GM18873 (cell line): ENCODE results near the gene PPP2R2D.
"Not testable (repeated sequence)": the region's sequence is repeated elsewhere in the genome, so short reads cannot be mapped to it uniquely, and the experiment has no call there.

ENCODE experiments used
- ATAC-seq: cut with Tn5 transposase; IDR thresholded peaks from one replicate; pipeline ENCODE4 v1.9.1; 2021; ENCODE audit warnings: mild to moderate bottlenecking, moderate library complexity, moderate number of reproducible peaks; ENCODE audit not compliant: unreplicated experiment, low FRiP score

The PPP2R2D gene

DNA sequence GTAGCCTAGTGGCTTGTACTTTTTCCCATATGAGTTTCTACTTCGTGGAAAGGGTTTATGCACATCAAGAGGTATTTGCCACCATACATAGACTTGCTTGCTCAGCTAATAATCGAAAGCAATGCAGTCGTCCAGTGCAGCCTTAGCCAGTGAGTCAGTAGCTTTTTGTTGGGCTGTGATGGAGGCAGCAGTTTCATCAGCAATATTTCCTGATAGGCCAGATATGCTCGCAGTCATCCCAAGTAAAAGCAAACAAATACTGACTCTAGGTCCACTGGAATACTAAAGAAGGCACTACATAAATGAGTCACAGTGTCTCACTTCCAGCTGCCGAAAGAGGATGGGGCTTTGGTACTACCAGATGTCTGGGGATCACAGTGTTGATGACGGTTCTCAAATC lies 83.0 kb downstream of the PPP2R2D start:
- no peak for ATAC-seq

DNA sequence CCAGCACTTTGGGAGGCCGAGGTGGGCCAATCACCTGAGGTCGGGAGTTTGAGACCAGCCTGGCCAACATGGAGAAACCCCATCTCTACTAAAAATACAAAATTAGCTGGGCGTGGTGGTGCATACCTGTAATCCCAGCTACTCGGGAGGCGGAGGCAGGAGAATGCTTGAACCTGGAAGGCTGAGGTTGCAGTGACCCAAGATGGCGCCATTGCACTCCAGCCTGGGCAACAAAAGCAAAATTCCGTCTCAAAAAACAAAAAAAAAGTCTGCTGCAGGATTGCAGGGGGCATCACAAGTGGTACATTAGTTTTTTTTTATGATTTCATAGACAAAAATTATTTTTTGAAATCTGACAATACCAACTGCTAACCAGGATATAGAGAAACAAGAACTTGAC lies 86.0 kb downstream of the PPP2R2D start:
- not testable (repeated sequence) for ATAC-seq

DNA sequence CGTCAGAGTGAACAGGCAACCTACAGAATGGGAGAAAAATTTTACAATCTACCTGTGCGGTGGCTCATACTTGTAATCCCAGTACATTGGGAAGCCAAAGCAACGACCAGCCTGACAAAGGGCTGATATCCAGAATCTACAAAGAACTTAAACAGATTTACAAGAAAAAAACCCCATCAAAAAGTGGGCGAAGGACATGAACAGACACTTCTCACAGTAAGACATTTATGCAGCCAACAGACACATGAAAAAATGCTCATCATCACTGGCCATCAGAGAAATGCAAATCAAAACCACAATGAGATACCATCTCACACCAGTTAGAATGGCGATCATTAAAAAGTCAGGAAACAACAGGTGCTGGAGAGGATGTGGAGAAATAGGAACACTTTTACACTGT lies 86.5 kb downstream of the PPP2R2D start:
- ATAC-seq: not testable (repeated sequence)

DNA sequence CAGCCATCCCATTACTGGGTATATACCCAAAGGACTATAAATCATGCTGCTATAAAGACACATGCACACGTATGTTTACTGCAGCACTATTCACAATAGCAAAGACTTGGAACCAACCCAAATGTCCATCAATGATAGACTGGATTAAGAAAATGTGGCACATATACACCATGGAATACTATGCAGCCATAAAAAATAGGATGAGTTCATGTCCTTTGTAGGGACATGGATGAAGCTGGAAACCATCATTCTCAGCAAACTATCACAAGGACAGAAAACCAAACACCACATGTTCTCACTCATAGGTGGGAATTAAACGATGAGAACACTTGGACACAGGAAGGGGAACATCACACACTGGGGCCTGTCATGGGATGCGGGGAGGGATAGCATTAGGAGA lies 87.0 kb downstream of the PPP2R2D start:
- ATAC-seq: not testable (repeated sequence)

DNA sequence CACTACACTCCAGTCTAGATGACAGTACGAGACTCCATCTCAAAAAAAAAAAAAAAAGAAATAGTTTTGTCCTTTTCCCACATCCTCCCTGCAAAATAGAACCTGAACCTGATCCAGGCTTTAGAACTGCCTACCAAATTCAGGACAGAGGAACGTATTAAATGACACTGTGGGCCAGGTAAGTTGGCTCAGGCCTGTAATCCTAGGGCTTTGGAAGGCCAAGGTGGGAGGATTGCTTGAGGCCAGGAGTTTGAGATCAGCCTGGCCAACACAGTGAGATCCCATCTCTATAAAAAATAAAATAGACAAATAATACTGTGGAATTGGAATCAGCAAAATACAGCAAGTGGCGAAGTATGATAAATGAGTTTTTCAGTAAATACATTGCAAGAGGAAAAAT lies 90.9 kb downstream of the PPP2R2D start:
- no peak for ATAC-seq

DNA sequence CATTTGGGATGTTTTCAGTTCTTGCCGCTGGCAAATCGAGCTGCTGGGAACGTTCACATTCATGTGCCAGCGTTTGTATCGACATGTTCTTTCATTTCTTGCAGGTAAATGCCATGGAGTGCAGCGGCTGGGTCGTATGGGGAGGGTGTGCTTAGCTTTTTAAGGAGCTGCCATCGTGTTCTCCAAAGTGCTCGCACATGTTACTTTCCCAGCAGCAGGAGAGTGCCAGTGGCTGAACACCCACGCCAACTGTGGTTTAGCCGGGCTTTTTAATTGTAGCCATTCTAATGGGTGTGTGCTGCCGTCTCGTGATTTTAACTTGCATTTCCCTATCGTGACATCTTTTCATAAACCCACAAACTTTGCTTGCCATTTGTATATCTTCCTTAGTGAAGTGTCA lies 92.5 kb downstream of the PPP2R2D start:
- ATAC-seq: no peak

DNA sequence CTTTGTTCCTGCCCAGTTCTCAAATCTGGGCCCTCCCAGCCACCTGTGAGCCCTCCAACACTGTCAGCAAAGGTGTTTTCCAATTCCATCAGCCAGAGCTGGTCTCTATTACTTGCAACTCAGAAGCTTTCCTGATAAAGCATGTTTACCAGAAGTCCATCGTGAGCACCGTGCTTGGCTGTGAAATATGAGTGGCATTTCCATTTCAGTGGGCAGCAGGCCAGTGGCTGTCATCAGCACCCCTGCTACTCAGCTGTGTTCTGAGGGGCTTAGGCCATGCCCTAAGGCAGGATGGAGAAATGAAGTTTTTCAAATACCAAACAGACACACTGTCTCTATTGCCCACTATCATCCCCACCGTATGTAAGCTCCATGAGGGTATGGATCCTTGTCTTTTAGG lies 93.6 kb downstream of the PPP2R2D start:
- ATAC-seq: no peak

DNA sequence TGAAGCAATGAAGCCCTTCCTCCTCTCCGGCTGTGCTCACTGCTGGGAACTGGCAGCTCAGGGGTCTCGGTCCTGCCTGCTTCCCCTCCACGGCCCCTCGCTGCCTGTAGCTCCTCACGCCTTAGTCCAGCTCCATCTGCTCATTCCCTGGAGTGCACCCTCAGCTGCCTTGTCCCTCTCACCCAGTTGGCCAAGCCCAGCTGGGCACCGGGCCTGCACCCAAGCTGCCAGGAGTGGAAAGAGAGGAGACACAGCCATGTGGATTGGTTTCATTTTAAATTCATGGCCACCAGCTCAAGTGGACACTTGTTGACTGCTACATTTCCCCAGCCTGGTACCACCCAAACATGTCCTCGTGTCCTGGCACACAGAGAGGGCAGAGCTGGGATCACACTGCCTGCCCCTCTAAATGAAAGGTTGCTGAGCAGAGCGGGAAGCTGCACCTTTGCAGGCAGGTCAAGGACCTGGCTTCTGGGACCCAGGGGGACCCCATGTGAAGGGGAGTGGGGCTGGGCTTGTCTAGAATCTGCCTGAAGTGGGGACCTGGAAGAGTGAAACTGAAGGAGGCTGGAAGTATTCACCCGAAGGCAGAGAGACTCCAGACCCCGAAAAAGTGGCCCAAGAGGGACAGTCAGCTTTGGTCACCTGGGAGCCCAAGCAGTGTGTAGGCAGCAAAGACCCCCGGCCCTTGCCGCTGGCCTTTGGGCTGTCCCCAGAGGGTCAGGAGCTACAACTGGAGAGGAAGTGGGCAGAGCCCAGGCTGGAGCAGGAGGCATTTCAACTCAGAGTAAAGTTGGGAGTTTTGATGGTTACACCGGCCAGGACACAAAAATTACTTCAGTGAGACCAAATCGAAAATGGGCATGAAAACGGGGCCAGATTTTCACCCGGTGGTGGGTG lies 95.9 kb downstream of the PPP2R2D start:
- ATAC-seq: no peak

DNA sequence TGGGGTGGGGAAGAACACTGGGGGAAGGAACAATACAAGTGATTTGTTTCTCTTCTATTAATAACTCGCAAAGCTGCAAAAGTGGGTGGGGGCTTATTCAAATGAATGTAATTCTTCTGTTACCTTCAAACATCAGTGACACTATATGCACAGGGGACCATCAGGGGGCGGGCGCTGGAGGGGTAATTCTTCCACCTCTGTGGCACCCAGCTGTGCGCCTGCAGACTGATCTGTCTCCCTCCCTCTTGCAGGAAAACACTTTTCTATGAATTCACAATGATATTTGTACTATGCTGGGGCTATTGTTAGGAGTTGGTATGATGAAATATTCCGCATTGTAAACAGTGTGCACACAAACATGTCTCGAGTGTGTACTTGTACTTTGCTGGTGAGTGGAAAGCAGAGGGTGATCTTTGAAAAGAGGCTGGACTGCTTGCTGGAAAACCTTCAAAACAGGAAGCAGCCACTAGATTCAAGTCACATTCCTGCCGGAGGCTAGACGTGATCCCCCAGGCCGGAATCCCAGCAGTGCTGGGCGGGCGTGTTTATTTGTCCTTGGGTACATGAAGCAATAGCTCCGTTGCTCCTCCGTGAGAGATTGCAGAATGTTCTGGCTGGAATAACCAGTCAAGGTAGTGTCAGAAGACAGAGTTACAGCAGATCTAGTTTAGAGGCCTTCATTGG lies 96.7 kb downstream of the PPP2R2D start:
- ATAC-seq: no peak

DNA sequence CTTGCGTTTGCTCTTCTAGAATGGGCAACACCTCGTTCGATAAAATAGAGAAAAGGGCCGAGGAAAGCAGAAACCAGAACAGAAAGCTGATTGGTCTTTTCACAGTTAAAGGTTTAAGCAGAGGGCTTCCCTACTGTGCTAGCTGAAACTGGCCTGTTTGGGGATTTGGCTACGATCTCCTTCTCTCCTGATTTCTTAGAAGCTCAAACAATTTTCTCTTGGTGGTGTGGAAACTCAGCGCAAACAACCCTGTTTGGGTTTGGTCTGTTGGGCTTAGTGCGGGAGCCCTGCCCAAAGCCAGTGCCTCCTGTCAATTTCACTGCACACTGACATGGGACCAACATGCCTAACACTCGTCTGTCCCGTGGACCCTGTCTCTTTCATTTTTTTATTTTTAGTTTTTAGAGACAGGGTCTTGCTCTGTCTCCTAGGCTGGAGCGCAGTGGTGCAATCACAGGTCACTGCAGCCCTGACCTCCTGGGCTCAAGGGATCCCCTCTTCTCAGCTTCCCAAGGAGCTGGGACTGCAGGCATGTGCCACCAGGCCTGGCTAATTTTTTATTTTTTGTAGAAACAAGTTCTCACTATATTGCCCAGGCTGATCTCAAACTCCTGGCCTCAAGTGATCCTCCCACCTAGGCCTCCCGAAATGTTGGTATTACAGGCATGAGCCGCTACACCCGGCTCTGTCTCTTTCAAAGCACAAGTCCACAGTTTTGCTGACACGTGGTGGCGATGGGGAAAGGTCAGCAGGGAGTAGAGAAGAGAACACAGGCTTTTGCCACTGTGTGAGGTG lies 97.4 kb downstream of the PPP2R2D start:
- no peak for ATAC-seq

DNA sequence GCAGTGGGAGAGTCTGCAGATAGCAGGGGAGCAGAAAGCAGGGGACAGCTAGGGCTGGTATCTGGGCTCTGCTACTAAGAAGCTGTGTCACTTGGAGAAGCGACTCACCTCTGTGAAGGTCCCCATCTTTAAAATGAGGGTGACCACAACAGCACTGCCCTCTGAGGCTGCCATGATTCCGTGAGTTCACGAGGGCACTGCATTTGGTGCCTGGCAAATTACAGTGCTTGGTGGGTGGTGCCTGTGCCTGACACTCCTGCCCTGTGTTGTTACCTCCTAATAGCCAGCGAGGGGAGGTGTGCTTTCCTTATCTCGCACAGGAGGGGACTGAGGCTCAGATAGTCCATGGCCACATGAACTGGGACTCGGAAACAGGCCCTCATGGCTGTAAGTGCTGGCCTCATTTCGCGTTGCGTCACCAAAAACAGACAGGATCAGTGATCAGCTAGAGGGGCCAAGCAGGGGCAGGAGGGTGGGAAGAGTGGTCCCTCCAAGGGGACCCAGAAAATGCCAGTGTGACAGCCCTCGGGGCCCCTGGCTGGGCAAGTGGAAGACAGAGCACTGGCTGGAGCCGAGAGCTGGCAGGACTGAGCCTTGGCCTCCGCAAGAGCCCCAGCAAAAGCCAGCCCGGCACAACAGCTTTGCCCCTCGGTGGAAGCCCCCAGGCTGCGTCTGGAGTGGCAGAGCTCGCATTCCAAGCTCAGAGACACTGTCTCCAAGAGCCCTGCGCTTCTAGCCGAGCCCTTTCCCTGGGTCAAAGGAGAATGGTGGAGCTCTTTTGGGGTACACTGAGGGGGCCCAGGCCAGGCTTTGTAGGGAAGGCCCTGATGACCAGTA lies 98.3 kb downstream of the PPP2R2D start:
- ATAC-seq: no peak

DNA sequence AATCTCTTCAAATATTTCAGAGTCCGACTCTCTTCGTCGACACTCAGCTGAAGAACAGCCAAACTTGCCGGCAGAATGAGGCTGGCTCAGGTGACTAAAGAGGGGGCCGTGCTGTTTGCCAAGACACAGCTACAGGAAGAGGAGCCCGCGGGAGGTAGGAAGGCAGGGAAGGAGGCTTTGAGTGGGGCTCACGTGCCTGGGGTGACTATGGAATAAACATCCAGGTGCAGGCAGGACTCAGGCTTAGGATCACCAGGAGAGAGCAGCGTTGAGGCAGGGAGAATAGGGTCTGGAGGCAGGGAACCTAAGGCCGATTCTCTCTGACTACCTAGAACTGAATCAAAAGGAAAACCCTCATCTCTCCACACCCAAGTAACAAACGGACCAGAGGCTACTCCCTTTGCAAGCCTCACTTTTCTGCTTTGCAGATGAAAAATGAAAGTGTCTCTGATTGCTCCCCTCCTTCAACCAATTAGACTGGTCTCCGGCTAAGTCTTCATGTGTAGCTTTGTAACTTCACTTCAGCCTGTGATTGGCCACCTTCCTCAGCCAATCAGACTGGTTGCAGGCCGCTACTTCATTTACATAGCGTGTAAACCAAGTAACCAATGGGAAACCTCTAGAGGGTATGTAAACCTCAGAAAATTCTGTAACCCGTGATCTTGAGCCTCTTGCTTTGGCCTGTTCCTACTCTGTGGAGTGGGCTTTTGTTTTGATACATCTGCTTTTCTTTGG lies 100.6 kb downstream of the PPP2R2D start:
- no peak for ATAC-seq

DNA sequence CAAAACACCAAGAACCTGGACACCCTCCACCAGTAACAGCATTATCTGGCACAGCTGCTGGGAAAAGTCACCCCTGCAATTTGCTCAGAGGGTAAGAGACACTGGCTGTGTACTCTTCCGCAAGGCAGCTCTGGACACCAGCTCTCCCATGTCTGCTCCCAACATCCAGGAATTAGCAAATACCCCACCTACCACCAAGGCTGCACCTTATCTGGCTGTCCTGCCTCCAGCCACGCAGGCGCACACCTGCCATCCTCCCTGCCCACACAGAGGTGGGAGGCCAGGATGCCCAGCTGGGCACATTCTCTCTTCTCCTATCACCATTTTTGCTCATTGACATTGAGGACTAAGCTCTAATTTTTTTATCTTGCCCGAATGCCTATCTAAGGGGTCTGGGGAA lies 101.2 kb downstream of the PPP2R2D start:
- no peak for ATAC-seq

DNA sequence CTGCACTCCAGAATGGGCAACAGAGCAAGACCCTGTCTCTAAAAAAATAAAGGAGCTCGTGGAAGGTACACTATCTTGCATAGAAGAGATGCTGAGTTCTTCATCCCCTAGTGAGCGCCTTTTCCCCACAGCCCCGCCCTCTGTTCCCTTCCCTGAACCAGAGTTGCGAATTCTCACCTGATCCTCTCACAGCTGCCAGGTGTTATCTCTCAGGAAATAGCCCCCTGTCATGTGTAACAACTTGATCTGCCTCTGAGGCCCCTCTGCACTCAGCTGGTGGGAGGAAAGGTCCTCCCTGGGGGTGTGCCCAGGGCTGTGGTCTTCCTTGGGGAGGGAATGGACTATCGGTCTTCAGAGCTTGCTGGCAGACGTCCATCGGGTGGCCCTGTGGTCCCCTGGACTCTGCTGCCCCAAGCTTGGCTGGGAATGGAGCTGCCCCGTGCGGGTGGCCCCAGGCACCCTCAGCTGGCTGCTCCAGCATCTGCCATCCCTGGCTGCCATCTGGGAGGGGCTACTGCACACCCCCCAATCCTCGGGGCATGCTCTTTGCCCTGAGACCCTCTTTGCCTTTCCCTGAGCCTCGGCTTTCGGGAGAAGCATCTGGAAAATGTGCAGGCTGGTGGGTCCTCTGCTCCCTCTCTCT lies 102.6 kb downstream of the PPP2R2D start:
- no peak for ATAC-seq

DNA sequence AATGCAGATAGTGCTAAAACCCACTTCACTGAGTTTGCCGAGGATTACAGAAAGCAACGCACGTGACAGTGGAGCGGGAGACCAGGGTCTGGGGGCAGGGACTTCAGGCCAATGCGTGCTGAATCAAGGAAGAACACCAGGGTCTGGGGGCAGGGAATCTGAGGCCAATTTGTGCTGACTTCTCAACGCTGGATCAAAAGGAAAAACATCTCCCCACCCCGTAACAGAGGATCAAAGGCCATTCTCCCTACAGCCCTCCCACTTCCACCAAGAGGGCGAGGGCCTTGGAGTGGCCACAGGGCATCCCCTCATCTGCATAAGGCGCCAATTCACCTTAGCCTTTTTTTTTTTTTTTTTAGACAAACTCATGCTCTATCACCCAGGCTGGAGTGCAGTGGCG lies 103.2 kb downstream of the PPP2R2D start:
- no peak for ATAC-seq

DNA sequence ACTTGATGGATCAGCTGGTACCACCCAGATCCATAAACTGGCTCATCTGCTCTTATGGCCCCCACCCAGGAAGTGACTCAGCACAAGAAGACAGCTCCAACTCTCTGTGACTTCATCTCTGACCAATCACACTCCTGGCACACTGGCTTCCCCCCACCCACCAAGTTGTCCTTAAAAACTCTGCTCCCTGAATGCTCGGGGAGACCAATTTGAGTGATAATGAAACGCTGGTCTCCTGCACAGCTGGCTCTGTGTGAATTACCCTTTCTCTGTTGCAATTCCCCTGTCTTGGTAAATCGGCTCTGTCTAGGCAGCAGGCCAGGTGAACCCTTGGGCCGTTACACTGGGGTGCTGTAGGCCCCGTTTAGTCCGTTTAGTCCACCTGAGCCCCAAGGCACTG lies 104.3 kb downstream of the PPP2R2D start:
- ATAC-seq: no peak

DNA sequence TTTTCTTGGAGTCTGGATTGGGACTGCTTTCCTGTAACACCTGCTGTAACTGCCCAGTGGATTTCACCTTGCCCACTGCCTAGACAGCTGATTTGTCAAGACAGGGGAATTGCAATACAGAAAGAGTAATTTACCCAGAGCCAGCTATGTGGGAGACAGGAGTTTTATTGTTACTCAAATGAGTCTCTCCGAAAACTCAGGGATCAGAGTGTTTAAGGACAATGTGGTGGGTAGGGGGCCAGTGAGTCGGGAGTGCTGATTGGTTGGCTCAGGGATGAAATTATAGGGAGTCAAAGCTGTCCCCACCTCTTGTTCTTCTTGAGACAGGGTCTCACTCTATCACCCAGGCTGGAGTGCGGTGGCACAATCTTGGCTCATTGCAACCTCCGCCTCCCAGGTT lies 106.2 kb downstream of the PPP2R2D start:
- no peak for ATAC-seq

DNA sequence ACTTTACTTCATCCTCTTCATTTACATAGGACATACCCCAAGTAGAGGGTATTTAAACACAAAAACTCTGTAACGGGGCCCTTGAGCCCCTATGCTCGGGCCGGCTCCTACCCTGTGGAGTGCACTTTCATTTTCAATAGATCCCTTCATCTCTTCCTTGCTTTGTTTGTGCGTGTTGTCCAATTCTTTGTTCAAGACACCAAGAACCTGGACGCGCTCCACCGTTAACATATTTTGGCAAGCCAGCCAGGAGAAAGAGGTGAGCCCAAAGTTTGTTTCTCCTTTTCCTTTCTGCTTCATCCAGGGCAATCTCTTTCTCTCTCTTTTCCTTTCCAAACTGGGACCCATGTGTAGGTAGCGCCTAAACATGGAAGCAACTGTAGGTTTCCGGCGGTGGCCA lies 106.9 kb downstream of the PPP2R2D start:
- ATAC-seq: no peak
